Measurements from ENCODE around the gene BPIFA3.

BPIFA3 gene

GRCh38 chr20:33267701-33268100, 50.5 kb downstream of the BPIFA3 start:
- DNase-seq = no peak

- DNase-seq = no peak
These were observed 55.2 kb downstream of the BPIFA3 start for GRCh38 chr20:33272155-33272873.

DNA sequence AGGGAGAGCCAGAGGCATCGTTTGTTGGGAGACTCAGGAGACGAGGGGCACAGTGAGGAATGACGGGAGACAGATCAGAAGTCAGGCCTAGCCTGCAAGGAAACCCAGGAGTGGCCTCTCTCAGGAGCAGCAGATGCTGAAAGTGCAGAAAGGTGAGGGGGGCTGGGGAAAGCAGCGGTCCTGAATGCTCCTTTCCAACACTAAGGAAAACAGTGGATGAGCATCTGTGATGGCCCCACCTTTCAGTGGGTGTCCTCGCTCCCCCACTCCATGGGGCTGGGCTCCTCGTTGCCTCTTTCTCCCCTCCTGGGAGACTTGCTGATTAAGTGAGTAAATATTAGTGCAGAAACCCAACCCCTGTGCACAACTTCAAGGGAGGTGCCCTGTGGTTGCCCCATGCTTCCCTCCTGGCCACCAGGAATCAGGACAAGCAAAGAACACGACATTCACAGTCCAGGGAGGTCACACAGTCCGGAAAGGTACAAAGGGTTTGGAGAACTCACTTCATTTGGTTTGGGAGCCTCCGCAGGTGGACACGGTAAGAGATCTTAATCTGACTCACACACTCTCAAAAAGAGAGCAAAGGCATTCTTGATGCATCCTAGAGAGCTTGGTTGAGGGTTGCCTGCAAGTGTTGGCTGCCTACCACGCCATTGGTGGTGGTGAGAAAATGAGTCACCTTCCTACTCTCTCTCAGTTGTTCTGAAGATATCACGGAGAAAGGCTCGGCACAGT, 56.1 kb downstream of the BPIFA3 start:
- DNase-seq = no peak

DNA sequence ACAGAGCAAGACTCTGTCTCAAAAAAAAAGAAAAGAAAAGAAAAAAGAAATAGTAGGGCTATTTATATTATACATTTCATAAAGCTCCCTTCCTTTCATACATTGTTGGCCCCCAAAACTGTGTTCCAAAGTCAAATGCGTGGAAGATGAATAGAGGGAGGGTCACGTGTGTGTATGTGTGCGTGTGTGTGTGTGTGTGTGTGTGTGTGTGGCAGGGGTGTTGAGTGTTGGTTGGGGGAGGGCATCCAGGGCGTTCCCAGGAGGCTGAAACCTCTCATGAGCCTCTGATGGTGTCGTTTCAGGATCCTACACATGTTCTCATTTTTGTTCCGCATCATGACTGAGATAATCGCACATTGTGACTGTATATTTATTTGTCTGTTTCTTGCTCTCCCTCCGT, 58.1 kb downstream of the BPIFA3 start:
- no peak for DNase-seq

- DNase-seq = no peak
These were observed 58.7 kb downstream of the BPIFA3 start for GRCh38 chr20:33275871-33276270.

GRCh38 chr20:33276303-33277113, 59.4 kb downstream of the BPIFA3 start:
- no peak for DNase-seq
